HG03520 (cell line): ENCODE data around the gene TNFRSF12A.
A peak's percentile ranks its signal among the peaks of the same experiment; 100 is the strongest.

Source experiments
- ATAC-seq: cut with Tn5 transposase; IDR thresholded peaks from one replicate; pipeline ENCODE4 v1.9.1; 2021; ENCODE audit warnings: mild to moderate bottlenecking, moderate library complexity; ENCODE audit not compliant: unreplicated experiment

Gene TNFRSF12A, protein sequence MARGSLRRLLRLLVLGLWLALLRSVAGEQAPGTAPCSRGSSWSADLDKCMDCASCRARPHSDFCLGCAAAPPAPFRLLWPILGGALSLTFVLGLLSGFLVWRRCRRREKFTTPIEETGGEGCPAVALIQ

DNA sequence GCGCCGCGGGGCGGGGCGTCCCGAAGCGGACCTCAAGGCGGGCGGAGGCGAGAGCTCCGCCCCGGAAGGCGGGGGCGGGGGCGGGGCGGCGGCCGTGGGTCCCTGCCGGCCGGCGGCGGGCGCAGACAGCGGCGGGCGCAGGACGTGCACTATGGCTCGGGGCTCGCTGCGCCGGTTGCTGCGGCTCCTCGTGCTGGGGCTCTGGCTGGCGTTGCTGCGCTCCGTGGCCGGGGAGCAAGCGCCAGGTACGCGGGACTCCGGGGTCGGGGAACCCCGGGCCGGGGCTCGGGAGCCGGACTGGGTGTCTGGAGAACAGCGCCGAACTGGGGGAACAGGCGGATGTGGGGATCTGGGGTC, at the start of gene TNFRSF12A:
Gene TNFRSF12A (plus strand): TSS at position 122 of the 357 bp plus-strand sequence. CDS start 30 bp downstream, at position 152.
- no peak for ATAC-seq

DNA sequence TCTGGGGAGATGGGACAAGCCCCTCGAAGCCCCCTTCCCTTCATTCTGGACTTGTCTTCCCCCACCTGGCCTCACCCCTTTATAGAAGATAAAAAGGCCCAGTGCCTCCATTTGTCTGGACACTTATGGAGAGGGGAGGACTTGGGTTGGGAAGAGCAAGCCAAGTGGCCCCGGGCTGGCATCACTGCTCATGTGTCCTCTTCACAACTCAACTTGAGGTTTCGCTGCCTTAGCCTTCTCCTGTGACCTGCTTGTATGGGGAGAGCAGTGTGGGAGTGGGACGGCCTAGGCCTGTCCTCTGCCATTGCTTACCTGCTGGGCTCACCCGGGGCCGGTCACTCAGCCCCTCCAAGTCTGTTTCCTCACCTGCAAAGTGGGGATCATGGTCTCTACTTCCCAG, 49.6 kb upstream of the TNFRSF12A start:
- no peak for ATAC-seq

DNA sequence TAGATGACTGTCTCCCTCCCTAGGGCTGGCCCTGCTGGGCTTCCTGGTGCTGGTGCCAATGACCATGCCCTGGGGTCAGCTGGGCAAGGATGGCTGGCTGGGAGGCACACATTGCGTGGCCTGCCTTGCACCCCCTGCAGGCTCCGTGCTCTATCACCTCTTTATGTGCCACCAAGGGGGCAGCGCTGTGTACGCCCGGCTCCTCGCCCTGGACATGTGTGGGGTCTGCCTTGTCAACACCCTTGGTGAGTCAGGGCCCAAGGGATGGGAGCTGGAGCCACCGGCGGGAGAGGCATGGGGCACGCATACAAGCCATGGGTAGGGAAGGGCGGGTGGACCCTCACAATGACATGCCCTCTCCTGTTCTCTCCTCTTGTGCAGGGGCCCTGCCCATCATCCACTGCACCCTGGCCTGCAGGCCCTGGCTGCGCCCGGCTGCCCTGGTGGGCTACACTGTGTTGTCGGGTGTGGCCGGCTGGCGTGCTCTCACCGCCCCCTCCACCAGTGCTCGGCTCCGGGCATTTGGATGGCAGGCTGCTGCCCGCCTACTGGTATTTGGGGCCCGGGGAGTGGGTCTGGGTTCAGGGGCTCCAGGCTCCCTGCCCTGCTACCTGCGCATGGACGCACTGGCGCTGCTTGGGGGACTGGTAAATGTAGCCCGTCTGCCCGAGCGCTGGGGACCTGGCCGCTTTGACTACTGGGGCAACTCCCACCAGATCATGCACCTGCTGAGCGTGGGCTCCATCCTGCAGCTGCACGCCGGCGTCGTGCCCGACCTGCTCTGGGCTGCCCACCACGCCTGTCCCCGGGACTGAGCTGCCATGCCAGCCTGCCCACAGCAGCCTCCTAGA, 48.8 kb upstream of the TNFRSF12A start:
- no peak for ATAC-seq

DNA sequence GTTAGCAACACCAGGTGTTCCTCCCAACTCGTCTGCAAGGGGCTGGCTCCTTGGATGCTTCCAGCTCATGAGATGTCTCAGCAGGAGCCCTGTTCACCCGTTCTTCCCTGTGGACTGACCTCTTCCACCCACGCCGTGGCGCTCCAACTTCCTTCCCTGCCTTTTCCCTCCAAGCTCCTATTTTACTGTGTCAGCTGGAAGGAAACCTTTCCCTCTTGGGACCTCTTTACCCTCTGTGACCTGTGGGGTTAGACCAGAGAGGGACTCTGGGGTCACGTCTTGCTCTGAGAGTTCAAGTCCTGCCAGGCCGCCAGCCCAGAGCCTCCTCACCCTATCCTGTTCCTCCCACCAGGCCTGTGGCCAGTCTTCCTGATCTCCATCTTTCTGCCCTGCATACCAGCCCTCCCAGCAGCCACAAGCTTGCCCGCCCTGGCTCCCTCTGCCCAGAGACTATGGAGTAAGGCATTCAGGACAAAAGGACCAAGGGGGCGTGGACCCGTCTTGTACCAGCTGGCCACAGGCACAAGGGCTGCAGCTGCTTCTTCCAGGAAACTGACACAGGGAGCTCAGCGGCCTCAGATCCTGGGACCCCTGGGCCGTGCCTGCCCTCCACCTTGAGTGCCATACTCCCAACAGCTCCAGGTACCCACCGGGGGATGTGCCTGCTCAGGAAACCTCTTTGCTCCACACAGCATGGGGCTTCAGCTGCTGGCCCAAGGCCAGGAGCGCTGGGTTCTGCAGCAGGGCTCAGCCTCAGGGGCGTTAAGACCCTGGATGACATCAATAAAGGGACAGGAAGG, 48.0 kb upstream of the TNFRSF12A start:
- no peak for ATAC-seq

DNA sequence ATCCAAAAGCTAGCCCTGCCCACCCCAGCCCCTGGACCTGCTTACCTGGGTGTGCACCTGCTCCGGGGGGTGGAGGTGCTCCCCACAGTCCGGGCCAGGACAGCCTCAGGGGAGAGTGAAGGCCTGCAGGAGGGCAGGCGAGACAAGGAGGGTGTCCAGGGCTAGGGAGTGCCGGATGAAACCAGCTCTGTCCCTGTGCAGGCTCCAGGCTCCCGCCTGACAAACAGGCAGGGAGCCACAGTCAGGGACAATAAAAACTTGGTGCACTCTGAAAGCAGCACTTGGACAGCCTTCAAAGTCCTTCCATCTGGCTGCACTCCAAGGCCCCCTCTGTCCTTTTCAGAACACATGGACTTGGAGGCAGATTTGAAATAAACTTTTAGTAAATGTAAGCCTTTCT, 47.1 kb upstream of the TNFRSF12A start:
- ATAC-seq: no peak

DNA sequence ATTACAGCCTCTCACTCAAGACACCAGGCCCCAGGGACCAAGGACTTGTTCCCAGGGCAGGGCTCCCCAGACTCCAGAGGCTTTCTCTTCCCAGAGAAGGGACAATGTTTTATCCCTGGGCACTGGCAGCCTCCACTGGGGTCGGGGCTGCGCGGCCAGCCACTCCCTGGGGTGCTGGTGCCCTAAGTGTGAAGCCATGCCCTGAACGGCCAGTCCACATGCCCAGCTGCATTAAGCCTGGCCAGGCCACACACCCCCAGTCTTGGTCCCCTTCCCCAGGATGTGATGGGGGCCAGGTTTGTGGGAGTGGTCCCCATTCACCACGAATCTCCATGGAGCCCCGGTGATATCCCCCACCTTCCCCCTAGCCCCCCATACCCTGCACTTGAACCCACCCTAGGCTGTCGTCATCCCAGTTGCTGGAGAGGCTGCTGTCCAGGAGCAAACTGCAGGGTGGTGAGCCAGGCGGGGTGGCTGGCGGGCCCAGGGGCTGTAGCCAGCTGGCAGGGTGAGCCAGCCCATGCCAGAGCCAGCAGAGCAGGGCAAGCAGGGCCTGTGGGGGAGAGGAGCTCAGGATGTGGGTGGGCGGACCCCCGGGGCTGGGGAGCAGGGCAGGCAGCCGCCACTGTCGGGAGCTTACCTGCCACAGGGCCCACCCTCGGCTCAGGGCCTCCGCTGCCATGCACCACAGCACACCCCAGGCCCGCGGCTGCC, 46.4 kb upstream of the TNFRSF12A start:
- no peak for ATAC-seq

DNA sequence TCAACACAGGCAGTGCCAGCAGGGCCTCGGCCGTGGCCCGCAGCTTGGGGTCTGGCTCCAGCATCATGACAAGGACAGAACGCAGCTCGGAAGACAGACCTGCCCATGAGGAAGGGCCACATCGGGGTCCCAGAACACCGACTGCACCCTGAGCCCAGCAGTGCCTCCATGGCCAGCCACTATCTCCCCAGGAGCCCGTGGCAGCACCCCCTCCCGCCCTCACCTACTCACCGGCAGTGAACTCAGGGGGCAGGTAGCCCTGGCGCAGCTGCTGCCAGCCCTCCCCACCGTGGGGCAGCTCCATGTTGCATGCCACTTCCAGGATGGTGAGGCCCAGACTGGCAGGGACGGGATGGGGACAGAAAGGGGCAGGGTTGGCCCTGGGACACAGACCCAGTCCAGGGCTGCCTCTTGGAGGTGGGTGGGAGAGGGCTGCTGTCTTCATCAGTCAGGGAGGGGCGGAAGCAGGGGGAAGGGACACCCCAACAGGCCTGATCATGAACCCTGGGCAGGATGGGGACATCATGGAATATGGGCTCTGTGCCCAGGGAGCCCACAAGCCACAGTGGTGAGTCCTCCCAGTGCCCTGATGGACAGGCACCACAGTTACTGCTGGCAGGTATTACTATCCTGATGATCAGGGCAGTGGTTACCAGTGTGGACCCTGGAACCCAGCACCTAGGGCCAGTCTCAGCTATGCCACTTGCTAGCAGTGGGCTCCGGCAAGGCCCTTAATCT, 45.7 kb upstream of the TNFRSF12A start:
- ATAC-seq: no peak

DNA sequence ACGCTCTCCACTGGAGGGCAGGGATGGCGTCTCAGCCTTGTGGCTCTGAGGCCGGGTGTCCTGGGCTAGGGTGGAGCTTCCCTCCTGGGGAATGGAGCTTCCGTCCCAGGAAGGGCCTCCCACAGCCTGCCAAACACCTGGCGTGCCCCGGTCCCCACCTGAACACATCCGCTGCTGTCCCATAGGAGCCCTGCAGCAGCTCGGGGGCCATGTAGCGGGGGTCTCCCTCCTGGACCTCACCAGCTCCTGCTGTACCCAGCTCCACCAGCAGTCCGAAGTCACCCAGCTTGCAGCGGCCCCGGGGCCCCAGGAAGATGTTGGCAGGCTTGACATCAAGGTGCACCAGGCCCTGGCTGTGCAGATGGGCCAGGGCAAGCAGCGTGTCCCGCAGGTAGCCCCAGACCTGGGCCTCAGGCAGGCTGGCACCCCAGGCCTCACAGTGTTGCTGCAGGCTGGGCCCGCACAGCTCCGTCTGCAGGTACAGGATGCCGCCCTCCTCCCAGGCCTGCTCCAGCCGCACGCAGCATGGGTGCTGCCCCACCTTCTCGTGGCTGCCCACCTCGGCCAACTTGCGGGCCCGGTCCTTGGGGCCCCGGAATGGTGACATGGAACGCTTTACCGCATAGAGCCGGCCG, 44.9 kb upstream of the TNFRSF12A start:
- no peak for ATAC-seq

DNA sequence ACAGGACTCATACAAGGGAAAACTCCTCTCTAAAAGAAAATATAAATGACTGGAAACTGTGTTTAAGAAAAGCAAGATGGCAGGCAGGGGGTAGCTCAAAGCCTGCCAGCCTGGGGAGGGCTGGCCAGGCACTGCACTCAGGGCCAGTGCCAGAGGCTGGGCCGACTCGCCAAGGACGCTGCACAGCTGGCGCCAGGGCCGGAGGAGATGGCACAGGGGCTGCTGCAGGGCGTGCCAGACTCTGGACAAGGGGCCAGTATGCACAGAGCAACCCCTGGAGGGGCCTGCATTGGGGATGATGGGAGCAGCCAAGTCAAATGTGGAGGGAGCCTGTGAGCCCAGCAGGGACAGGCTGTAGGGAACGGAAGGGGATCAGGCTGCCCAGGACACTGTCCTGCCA, 44.0 kb upstream of the TNFRSF12A start:
- no peak for ATAC-seq

DNA sequence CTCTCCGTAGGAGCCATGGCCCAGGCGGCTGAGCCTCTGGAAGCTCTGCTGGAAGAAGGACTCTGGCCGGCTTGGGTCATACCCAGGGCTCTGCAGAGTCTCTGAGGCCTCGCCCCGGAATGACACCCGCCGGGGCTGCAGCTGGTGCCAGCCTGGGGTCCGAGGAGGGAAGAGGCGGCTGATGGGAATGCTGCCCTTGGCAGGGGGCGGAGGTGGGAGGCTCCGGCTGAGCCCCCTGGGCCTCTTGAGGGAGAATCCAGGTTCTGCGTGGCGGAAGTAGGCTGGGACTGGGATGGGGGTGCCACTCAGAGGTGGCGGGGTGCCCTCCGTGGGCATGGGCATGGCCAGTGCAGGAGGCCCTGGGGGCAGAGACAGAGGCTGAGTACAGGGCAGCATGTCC, 43.5 kb upstream of the TNFRSF12A start:
- no peak for ATAC-seq

DNA sequence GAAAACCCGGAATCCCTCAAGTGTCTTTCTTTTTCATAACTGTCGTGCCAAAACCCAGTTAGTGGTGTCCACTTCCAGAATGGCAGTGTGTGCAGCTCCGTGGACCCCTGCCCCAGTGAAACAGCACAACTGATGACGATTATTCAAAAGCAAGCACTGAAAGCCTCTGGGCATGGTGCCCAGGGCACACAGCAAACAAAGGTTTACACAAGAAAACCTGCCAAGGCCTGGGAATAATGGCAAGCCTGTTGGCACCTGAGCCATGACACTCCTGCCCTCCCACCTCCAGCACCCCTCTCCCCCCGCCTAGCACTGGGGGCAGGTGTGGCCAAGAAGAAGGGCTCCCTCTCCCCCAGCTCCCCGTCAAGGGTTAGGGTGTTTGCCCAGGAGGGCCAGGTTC, 42.7 kb upstream of the TNFRSF12A start:
- no peak for ATAC-seq

DNA sequence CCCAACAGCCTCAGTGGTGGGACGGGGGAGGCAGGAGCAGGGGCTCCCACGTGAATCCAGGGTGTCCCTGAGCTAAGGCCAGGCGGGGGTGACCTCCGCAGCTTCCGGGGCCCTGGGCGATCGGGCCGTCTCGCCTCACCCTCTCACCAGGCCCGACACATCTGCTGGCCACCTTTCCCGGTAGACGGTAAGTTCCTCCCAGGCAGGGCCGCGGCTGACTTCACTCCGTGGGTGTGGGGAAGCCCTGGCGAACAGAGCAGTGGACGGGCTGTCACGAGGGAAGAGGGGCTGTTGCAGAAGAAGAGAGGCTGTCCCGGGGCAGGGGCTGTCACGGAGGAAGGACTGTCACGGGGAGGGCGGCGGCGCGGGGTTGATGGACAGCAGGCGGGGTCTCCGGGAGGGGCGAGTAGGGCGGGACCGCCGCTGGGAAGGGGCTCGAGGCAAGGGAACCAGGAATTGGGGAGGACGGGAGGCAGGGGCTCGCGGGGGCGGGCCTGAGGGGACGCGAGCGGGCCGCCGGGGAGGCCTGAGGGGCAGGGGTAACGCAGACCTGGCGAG, 40.4 kb upstream of the TNFRSF12A start:
- no peak for ATAC-seq

DNA sequence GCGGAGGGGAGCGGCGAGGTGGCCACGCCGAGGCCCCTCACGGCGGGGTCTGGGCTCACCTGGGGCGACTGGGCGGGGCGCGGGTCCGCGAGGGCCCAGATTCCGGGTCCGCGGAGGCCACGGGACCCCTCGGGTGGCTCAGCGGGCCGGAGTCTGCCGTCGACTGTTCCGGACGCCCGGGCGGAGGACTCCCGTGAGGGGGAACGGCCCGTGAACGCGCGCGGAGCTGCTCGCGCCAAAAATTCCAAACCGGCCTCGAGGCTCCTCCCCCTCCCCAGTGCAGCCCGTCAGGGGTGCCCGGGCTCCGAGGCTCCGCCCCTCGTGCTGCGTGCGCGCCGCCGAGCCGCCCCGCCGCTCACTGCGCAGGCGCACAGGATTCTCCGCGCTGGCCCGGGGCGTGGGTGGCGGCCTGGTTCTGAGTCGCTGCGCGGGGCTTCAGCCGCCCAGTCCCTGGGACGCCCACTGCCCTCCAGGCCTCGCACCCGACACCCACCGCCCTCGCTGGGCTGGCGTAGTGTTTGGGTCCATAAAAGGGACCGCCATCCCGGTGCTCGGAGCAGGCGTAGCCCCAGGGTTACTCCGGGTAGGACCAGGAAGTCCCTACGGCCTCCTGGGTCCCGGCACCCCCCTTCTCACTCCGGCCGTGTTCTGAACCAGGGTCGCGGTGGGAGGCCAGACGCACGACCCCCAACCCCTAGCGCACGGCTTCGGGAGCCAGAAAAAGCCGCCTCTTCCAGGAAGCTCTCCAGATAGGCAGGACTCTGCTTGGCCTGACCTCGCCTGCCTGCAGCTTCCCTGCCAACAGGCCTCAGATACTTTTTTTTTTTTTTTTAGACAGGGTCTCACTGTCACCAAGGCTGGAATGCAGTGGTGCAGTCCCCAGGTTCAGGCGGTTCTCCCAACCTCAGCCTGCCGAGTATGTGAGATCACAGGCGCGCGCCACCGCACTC, 39.7 kb upstream of the TNFRSF12A start, which contains the start of gene PKMYT1:
Gene PKMYT1 (minus strand): TSS at position 220 of the 950 bp plus-strand sequence. CDS start 789 bp downstream, outside the sequence.
- peak; percentile 76 for ATAC-seq

DNA sequence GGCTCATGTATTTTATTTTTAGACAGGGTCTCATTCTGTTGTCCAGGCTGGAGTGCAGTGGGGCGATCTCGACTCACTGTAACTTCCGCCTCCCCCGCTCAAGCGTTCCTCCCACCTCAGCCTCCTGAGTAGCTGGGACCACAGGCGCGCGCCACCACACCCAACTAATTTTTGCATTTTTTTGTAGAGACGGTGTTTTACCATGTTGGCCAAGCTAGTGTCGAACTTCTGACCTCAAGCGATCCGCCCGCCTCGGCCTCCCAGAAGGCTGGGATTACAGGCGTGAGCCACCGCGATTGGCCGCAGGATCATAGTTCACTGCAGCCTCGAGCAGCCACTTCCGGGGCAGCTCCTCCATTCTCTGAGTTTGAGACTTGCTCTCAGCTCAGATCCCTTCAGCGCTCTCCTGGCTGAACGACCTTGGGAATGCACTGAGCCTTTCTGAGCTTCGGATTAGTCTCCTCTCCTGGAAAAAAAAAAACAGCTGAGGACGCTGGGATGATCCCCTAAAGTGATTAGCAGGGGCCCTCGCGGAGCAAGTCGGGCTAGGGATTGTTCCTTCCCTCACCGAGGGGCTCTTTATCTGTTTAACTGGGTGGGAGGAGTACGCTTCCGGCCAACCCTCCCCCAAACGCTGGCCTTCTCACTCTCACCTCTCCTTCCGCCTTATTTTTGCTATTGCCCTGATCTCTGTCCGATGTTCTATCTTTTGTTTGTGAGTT, 38.8 kb upstream of the TNFRSF12A start:
- no peak for ATAC-seq

DNA sequence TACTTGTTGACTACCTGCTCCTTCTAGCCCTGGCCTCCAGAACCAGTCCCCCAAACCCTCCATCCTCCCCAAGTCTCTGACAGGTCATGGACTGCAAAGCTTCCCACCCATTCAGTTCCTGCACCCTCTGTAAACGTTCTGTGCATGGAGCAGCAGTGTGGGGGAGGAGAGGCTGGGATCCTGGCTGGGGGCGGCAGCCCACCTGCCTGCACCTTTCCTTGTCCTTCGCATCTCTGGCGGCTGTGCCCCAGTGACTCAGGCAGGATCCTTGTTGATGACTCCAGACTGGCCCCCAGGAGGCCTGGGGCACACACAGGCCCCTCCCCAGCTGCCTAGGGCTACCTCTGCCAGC, 38.3 kb upstream of the TNFRSF12A start:
- no peak for ATAC-seq

DNA sequence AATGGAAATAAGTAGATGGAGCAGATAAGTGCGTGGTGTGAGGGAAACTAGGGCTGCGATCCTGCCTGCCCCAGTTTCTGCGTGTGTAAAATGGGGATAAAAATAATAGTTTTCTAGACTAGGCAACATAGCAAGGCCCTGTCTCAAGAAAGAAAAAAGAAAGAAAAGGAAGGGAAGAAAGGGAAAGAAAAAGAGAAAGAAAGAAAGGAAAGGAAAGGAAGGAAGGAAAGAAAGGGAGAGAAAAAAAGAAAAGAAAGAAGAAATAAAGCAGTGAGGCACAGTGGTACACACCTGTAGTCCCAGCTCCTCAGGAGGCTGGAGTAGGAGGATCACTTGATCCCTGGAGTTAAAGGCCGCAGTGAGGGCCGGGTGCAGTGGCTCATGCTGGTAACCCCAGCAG, 37.8 kb upstream of the TNFRSF12A start:
- ATAC-seq: no peak

DNA sequence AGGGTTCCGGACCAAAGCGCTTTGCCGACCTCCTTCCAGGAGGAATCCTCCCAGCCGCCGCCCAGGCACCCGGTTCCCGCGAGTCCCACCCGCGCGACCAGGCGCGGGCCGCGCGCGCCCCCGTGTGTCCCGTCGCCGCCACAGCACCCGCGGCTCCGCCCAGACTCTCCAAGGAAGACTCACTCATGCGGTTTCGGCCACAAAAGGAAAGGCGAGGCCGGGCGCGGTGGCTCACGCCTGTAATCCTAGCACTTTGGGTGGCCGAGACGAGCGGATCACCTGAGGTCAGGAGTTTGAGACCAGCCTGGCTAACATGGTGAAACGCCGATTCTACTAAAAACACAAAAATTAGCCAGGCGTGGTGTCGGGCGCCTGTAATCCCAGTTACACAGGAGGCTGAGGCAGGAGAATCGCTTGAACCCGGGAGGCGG, 36.4 kb upstream of the TNFRSF12A start:
- ATAC-seq: no peak

DNA sequence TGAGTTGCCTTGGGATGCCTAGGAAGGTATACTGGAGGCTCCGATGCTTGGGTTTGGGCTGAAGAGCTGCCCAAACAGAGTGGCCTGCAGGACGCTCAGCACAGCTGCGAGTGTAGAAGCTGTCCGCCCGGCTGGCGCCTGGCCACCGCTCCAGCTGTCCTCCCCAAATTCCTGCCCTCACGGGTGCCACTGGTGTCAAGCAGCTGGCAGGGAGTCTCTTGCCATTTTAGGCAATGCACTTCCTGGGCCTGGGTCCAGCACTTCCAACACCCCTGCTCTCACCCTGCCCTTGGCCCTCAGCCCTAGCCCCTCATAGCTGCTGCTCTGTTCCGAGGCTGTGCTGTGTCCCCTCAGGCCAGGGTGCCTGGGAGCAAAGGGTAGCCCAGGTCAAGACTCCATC, 34.7 kb upstream of the TNFRSF12A start:
- ATAC-seq: no peak
